ENCODE results near the gene PTH2. TPM values are rescaled to one million over a fixed set of nuclear protein-coding genes. Genes with fewer than 3 reads are reported as not detected.

Gene PTH2
- total RNA-seq, 1 experiment from 2014 or later, result 0.96 TPM

DNA sequence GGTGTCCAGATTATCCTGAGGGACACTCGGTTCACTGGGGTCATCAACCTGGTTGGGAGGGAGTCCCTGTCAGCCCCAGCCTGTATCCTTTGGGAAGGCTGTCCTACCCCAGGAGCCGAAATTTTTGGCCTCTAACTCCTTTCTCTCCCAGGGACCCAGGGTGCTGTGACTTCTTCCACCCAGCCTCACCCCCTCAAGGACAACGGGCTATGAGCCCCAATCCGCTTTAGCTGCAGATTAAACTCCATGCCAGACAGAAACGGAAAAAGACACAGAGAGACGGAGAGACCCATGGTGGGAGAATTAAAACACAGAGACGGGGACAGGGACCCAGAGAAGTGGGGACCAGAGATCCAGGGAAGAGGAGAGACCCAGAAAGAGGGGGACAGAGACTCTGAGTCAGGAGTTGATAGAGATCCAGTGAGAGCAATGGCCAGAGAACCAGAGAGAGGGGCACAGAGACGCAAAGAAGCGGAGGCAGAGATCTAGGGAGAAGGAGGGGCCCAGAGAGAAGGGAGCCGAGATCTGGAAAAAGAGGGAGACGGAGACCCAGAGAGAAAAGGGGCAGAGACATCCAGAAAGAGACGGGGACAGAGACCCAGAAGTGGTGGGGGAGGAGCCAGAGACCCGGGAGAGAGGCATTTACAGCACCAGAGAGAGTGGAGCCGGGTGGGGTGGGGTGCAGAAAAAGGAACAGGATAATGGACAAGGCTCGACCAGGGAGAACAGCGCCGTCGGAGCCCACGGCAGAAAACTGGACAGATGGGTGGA, 17.4 kb upstream of the PTH2 start:
- Histone ChIP-seq H2BK120ac (ENCODE audit: low read depth, low read length, poor library complexity, severe bottlenecking) (no peak overlapping the region), H3K9me3 (ENCODE audit: control insufficient read depth, low read depth, low read length) (no peaks in the 10 kb centered on the region), H3K79me2 (ENCODE audit: insufficient read depth, low read length) (no peaks in the 10 kb centered on the region), H3K9ac (ENCODE audit: extremely low read depth, insufficient read length, low read length) (no peak overlapping the region), H3K27me3 (ENCODE audit: insufficient read depth, low read length) (peaks cover 34% of the 10 kb centered on the region; the same call in 1 of the 2 replicates), H3K4me2 (ENCODE audit: insufficient read depth, insufficient read length, low read length) (peak overlapping the region; percentile 83), H3K79me1 (ENCODE audit: insufficient read depth, low read depth, low read length, poor library complexity, severe bottlenecking) (no peaks in the 10 kb centered on the region), H2BK20ac (ENCODE audit: low read depth, low read length, poor library complexity, severe bottlenecking) (no peak overlapping the region), H3K14ac (ENCODE audit: insufficient read depth, low read length) (no peak overlapping the region), H2BK12ac (ENCODE audit: insufficient read length, low read depth, low read length) (no peak overlapping the region), H4K8ac (replicated peaks; ENCODE audit: insufficient read length, low read depth, low read length) (no peak overlapping the region), H3K23ac (ENCODE audit: insufficient read length, low read depth, low read length) (no peak overlapping the region), H4K5ac (ENCODE audit: insufficient read length, low read depth, low read length) (no peak overlapping the region), H3K4ac (ENCODE audit: low read depth, low read length) (no peak overlapping the region), H4K20me1 (ENCODE audit: control insufficient read depth, insufficient read depth, insufficient read length) (no peaks in the 10 kb centered on the region), H2AFZ (ENCODE audit: low read length) (no peak overlapping the region), H2AK5ac (ENCODE audit: insufficient read length, low read length) (no peak overlapping the region), H3K27ac (ENCODE audit: insufficient read length, low read depth, low read length) (no peak overlapping the region), H3T11ph (ENCODE audit: low read length) (no peak overlapping the region), H2BK5ac (ENCODE audit: insufficient read length, low read length) (no peak overlapping the region), H3K4me1 (ENCODE audit: insufficient read depth, low read length) (no peaks in the 10 kb centered on the region), H3K18ac (ENCODE audit: insufficient read length, low read depth, low read length) (no peak overlapping the region), H3K23me2 (ENCODE audit: insufficient read length, low read depth, low read length, poor library complexity, severe bottlenecking) (peaks cover 21% of the 10 kb centered on the region), H4K91ac (ENCODE audit: insufficient read length, low read depth, low read length) (no peak overlapping the region), H3K56ac (ENCODE audit: insufficient read length, low read depth, low read length) (no peak overlapping the region), H2BK15ac (ENCODE audit: low read depth, low read length) (no peak overlapping the region)
- DNase-seq, result no peak
- Mint-ChIP-seq H3K4me1 (peaks cover 25 to 47% of the 10 kb centered on the region in 2 experiments), H3K9me3 (peaks cover 0 to 3% of the 10 kb centered on the region in 2 experiments; a peak in 2 of 5 replicates), H3K36me3 (ENCODE audit: insufficient read depth in 1 of 3, low read depth in 3 of 3) (peaks cover 0 to 2% (median 0%) of the 10 kb centered on the region in 3 experiments; a peak in 1 of 7 replicates), H3K4me3 (peak overlapping the region; percentile 52 to 84), H3K27me3 (ENCODE audit: low read depth) (peaks cover 63% of the 10 kb centered on the region), H3K27ac (no peak overlapping the region)
- TF ChIP-seq CTCF (conservative IDR thresholded peaks at IDR 0.05), result no peak
- no CpG with 5 or more reads among the region's 19 CpGs for WGBS (ENCODE audit: extremely low coverage, insufficient read length, low lambda C conversion rate)
